IPS DF 4.7 (cell line): ENCODE results near the gene TTC31.
"Not testable (repeated sequence)": the region's sequence is repeated elsewhere in the genome, so short reads cannot be mapped to it uniquely, and the experiment has no call there.

Source experiments
- DNase-seq: peaks from one replicate; pipeline ENCODE4 v3.0.0-alpha.2; 2013; ENCODE audit warnings: low spot score; ENCODE audit errors: extremely low read depth

TTC31 gene

GRCh38 chr2:74483675-74484164 lies 839 bp downstream of the TTC31 start:
- DNase-seq = not testable (repeated sequence)

DNA sequence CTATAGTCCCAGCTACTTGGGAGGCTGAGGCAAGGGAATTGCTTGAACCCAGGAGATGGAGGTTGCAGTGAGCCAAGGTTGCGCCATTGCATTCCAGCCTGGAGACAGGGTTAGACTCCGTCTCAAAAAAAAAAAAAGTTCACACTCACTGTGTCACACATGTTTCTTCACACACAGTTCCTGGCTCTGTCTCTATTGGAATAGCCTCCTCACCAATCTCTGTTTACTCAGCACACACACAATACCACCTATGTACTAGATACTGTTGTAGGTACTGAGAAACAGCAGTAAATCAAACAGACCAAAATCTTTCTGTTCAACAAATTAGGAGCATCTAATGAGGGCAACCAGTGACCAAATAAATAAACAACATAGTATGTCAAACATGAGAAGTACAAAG lies 3.3 kb downstream of the TTC31 start:
- no peak for DNase-seq

DNA sequence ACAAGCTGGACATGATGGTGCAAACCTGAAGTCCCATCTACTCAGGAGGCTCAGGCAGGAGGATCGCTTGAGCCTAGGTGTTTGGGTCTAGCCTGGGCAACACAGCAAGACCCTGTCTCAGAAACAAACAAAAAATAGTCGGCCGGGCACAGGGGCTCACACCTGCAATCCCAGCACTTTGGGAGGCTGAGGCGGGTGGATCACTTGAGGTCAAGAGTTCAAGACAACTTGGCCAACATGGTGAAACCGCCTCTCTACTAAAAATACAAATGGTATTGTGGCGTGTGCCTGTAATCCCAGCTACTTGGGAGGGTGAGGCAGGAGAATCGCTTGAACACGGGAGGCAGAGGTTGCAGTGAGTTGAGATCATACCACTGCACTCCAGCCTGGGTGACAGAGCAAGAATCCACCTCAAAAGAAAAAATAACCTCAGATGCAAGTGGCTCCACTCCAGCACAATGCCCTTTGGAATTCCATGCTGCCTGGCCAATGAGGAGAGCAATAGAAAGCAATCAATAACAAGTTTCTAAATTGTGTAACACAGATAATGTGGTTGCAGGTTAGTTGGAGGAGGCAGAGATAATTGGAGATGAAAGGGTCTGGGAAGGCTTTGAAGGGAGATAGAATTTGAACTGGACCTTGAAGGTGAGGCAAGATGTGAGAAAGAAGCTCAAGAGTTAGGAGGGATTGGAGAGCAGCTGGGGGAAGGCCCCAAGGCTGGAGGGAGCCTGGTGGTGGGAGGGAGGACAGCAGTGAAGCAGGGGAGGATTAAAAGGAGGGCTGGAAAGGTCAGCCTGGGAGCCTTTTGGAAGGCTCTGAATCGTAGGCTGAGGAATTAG lies 6.0 kb downstream of the TTC31 start:
- no peak for DNase-seq

DNA sequence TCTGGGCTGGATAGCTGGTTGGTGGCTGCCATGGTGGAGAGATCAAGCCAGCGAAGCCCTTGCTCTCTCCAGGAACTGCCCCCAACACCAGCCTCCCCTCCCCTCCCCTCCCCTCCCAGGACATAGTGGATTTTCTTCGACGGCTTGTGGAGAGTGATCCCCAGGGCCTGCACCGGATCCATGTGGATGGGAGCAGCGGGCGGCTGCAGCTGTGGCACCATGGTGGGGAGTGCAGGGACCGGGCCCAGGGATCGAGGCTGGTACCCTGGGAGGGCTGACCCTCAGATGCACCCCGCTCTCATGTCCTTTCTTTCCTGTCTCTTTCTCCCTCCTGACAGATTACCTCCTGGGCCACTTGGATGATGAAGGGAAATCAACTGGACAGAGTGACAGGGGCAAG lies 7.0 kb downstream of the TTC31 start:
- DNase-seq = no peak

DNA sequence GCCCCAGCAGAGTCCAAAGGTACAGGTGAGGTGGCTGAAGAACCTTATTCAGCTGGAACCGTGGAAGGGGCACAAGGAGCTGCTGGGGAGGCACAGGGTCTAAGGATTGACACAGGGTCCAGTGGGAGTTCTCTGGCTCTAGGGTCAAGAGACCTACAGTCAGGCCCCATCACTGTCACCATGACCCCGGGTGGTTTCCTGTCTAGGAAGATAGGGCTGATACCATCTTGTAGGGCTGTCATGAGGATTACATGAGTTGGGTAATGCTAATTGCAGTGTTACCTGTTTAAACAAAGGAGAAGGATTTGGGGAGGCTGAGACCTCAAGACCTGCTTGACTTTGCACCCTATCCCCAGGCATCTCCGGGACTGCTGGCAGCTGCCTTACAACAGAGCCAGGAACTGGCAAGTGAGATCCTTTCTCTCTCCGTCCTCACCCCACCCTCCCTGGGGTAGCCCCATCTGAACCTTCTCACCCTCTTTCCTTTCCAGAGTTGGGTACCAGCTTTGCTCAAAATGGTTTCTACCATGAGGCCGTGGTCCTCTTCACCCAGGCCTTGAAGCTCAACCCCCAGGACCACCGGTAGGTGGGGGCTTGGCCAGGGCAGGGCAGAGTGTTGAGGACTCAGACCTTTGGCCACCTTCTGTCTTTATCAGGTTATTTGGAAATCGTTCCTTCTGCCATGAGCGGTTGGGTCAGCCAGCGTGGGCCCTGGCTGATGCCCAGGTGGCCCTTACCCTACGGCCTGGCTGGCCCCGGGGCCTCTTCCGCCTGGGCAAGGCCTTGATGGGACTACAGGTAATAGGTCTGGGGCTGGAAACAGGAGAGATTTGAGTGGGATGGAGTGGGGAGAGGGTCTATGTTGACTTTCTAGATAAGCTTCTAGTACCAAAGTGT lies 9.0 kb downstream of the TTC31 start:
- DNase-seq = no peak

GRCh38 chr2:74493546-74493945 lies 10.7 kb downstream of the TTC31 start:
- no peak for DNase-seq

DNA sequence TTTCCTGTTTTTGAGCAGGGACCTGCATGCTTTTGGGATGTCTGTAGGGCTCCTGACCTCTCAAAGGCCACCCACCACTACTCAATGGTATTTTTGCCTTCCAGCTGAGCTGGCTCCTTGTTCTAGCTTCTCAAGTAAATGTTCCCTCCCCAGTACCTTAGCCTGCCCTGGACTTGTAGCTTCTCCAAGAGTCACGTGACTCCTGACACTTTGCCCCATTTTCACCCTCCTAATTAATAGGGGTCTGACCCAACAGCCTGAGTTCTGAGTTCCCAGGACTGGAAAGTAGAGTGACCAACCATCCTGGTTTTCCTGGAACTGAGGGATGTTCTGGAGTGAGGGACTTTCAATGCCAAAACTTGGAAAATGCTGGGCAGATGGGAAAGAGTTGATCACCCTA lies 12.6 kb downstream of the TTC31 start:
- no peak for DNase-seq

- DNase-seq = no peak
Observed at GRCh38 chr2:74496997-74497776, 14.3 kb downstream of the TTC31 start.

- DNase-seq = no peak
Observed at GRCh38 chr2:74497777-74498499, 15.1 kb downstream of the TTC31 start.

DNA sequence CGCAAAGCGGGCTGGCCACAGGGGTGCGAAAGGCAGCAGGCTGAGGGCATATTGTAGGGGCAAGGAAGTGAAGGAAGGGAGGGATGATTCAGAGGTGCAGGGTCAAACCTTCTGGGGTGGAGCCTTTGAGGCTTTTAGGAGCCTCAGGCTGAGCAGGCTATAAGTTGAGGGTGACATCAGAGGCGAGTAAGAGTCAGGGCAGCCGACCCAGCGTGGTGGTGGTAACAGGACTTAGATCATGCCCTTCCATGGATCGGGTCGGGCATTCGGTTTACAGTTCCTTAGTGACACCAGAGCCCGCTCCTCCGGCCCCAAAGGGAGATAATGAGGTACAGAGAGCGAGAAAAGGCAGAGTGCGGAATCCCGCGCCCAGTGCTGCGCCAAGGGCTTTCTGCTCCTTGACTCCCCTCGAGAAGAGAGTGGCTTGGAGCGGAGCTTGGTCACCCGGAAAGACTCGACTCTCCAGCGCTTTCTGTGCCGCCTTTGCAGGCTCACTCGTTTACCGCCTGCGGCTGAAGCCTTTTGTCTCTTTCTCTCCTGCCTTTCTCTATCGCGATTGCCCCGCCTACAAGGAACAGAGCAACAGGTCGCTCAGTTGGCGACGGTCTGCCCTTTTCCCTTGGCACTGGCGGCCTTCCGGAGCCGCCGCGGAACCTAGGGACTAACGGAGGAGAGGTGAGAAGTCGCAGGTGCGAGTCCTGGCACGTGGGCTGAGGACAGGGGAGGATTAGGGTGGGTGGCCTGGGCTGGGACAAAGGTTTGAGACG lies 15.8 kb downstream of the TTC31 start:
- no peak for DNase-seq

DNA sequence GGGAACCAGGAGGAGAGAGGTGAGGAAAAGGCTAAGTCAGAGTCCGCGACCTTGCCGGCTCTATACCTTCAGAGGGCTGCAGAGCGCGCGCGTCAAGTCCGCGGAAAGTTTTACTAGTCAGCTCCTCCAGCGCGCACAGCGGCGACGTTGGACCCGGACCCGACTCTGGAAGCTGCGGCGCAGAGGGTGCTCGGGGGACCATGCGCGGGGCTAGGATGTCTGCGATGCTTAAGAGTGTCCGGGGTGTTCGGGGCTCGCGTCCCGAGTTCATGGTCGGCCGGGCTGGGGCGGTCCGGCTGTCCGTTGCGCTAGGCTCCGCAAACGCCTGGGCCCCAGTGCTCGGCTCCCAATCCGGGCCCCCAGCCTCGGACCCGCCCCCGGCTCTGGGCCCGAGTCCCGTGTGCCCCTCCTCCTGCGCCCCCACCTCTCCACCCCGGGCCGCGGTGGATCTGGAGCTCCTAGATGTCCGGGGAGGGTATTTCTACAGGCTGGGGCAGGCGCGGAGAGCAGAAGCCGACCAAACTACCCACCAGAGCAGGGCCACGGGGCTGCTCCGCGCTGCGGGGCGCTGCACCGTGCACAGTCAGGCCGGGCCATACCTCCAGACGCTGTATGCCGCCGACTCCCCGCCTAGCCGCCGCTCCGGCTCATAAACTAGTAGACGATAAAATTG lies 16.5 kb downstream of the TTC31 start, which contains the start of gene LBX2:
Gene LBX2, minus strand, starts transcription at position 337 of the 673 bp plus-strand sequence. Its CDS starts 66 bp downstream, at position 271.
- DNase-seq = no peak

DNA sequence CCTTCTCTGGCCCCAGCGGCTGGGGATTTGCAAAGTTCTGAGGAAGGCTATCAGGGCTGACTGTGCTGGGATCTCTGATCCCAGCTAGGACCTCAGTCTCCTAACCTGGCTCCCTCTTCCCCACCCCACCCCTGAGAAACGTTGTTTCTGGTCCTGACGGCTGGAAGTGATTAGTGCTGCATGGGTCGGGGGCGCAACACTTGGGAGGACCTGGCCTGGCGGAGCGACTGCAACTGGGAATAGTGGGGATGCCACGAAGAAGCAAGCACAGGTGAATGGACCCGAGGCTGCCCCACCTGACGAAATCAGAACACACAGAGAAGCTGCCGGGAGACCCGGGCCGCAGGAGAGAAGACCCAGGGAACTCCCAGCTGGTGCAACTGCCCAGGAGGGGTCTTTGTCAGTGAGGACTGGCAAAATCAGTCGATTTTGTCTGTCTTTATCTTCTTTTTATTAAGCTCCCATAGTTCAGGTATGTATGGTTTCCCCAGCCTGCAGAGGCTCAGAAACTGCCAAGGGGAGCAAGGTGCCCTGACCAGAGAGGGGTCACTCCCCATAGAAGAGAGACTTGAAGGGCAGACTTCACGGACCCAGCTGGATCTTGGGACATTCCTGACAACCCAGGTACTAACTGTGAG lies 17.2 kb downstream of the TTC31 start:
- DNase-seq = no peak

GRCh38 chr2:74500578-74500946 lies 17.7 kb downstream of the TTC31 start:
- DNase-seq = no peak

- no peak for DNase-seq
Observed at GRCh38 chr2:74501335-74502071, 18.6 kb downstream of the TTC31 start.

GRCh38 chr2:74502147-74502719 lies 19.4 kb downstream of the TTC31 start:
- DNase-seq = no peak

GRCh38 chr2:74502720-74503505 lies 20.0 kb downstream of the TTC31 start:
- DNase-seq = no peak
